ENCODE data around the gene WBP2NL. TPM values are rescaled to one million over a fixed set of nuclear protein-coding genes. Genes with fewer than 3 reads are reported as not detected.

The WBP2NL gene
- total RNA-seq, 1 experiment from 2014 or later: not detected

Other genes starting within 250 kb of the WBP2NL start
- 17.0 and 19.3 TPM in 2 replicates for gene CCDC134, start 198.1 kb upstream of the WBP2NL start, total RNA-seq (2014; rRNA removed; shearing (Covaris generic))
- 93.8 and 118 TPM in 2 replicates for gene SREBF2, start 165.7 kb upstream of the WBP2NL start, total RNA-seq (2014; rRNA removed; shearing (Covaris generic))
- gene SHISA8, start 83.7 kb upstream of the WBP2NL start, total RNA-seq (2014; rRNA removed; shearing (Covaris generic)): 3.2 TPM in 2 replicates
- gene TNFRSF13C, start 72.0 kb upstream of the WBP2NL start, total RNA-seq (2014; rRNA removed; shearing (Covaris generic)): 1.1 and 1.2 TPM in 2 replicates
- gene CENPM, start 51.6 kb upstream of the WBP2NL start, total RNA-seq (2014; rRNA removed; shearing (Covaris generic)): 56.7 and 66.3 TPM in 2 replicates
- gene SEPTIN3, start 29.3 kb upstream of the WBP2NL start, total RNA-seq (2014; rRNA removed; shearing (Covaris generic)): 8.1 and 11.0 TPM in 2 replicates
- gene NAGA, start 72.0 kb downstream of the WBP2NL start, total RNA-seq (2014; rRNA removed; shearing (Covaris generic)): 30.9 and 44.5 TPM in 2 replicates
- gene PHETA2, start 75.5 kb downstream of the WBP2NL start, total RNA-seq (2014; rRNA removed; shearing (Covaris generic)): 10.3 and 11.5 TPM in 2 replicates
- 5.6 and 11.4 TPM in 2 replicates for gene SMDT1, start 80.9 kb downstream of the WBP2NL start, total RNA-seq (2014; rRNA removed; shearing (Covaris generic))
- gene NDUFA6, start 92.0 kb downstream of the WBP2NL start, total RNA-seq (2014; rRNA removed; shearing (Covaris generic)): 62.3 and 65.0 TPM in 2 replicates
- 1.0 and 1.4 TPM in 2 replicates for gene CYP2D6, start 132.0 kb downstream of the WBP2NL start, total RNA-seq (2014; rRNA removed; shearing (Covaris generic))

Data from H7 (cell line).